Measurements from ENCODE around the gene ZNF74.

DNA sequence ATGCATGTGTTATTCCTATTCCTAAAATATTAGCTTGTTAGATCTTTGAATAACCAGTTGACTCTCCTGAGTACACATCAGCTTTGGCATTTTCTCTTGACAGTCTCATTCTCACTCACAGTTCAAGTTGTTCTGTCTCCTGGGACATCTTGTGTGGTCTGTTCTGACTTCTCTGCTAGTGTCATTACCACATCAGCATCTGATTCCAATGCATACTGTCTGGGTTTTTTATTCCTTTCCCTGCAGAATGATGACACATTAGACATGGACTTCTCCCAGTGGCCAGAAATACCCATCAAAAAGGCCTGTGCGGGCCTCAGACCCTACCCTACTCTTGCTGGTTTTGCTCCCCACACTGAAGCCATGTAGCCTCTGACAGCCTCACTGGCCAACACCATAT lies 2.7 kb downstream of the ZNF74 start:
- TF ChIP-seq CTCF (IDR thresholded peaks at IDR 0.05 in 4 of 5, conservative IDR thresholded peaks at IDR 0.05 in 1 of 5), result no peak
- TF ChIP-seq POLR2A (IDR thresholded peaks at IDR 0.05), result no peak
